CD4-positive, alpha-beta T cell (primary cell): ENCODE measurements around the gene RIPOR3. TPM values are rescaled to one million over a fixed set of nuclear protein-coding genes. Genes with fewer than 3 reads are reported as not detected.

Experiments used
- ATAC-seq: fragments of 200-7000 bp; cut with Tn5 transposase; one replicate; pipeline ENCODE4 v1.10.0; 2022; ENCODE audit warnings: mild to moderate bottlenecking; ENCODE audit not compliant: poor library complexity
- CTCF ChIA-PET: fragments of 350-600 bp; sonication (Branson Sonifier 250); formaldehyde crosslinking; loops from one replicate; lab custom pipeline; 2021; ENCODE audit warnings: antibody characterized with exemption, inconsistent platforms; lab: Charles Lee
- POLR2A ChIA-PET: fragments of 350-600 bp; sonication (Branson Sonifier 250); formaldehyde crosslinking; loops from one replicate; lab custom pipeline; 2021; ENCODE audit warnings: antibody characterized with exemption, inconsistent platforms; lab: Charles Lee
- DNase-seq, 14 experiments: peaks; one replicate each; pipeline ENCODE4 v3.0.0-alpha.2; 2013 to 2020; ENCODE audit warnings: mixed read lengths in 2 of 14
- H3K27ac ChIP-seq, 2 donors: one replicate each; pipeline versions ENCODE4 v1.5.1 to v1.7.0; 2013; ENCODE audit warnings: low read length in 2 of 2, low read depth in 1 of 2, mild to moderate bottlenecking in 1 of 2
- H3K27me3 ChIP-seq, 2 experiments: 1 replicate in 1 of 2; 2 replicates in 1 of 2; pipeline versions ENCODE4 v1.6.1 to v1.7.0; 2013; ENCODE audit warnings: low read length in 2 of 2, control low read depth in 1 of 2, mild to moderate bottlenecking in 1 of 2, moderate library complexity in 1 of 2; ENCODE audit not compliant: insufficient read depth in 2 of 2, control insufficient read depth in 1 of 2
- H3K36me3 ChIP-seq: one replicate; pipeline ENCODE4 v1.6.1; 2013; ENCODE audit warnings: low read length, control low read depth; ENCODE audit not compliant: insufficient read depth
- H3K4me1 ChIP-seq: one replicate; pipeline ENCODE4 v1.6.1; 2013; ENCODE audit warnings: low read length, control low read depth; ENCODE audit not compliant: insufficient read depth
- H3K4me3 ChIP-seq: one replicate; pipeline ENCODE4 v1.5.1; 2013; ENCODE audit warnings: mild to moderate bottlenecking, low read length, moderate library complexity
- H3K9me3 ChIP-seq, 2 experiments: 1 replicate in 1 of 2; 2 replicates in 1 of 2; pipeline versions ENCODE4 v1.6.1 to v1.7.0; 2013; ENCODE audit warnings: low read length in 2 of 2, mild to moderate bottlenecking in 2 of 2, control low read depth in 1 of 2, moderate library complexity in 1 of 2; ENCODE audit not compliant: control insufficient read depth in 1 of 2, insufficient read depth in 1 of 2
- H3K27ac Mint-ChIP-seq: one replicate; pipeline ENCODE4 v1.8.0; 2020; ENCODE audit warnings: mixed read lengths
- H3K27me3 Mint-ChIP-seq: one replicate; pipeline ENCODE4 v1.8.0; 2021; ENCODE audit warnings: mixed read lengths
- H3K36me3 Mint-ChIP-seq: one replicate; pipeline ENCODE4 v1.8.0; 2021; ENCODE audit warnings: low read depth, mixed read lengths
- H3K4me1 Mint-ChIP-seq: one replicate; pipeline ENCODE4 v1.8.0; 2021; ENCODE audit warnings: low read depth, mixed read lengths
- H3K4me3 Mint-ChIP-seq: one replicate; pipeline ENCODE4 v1.8.0; 2020; ENCODE audit warnings: mild to moderate bottlenecking, mixed read lengths
- H3K9me3 Mint-ChIP-seq: one replicate; pipeline ENCODE4 v1.8.0; 2020; ENCODE audit warnings: mixed read lengths
- intact Hi-C, 2 experiments: fragments of 100-400 bp; cut with DNase I in 1 of 2; cut with micrococcal nuclease in 1 of 2; formaldehyde crosslinking; loops; one replicate each; pipeline versions ENCODE4 v1.15.1 to v1.9.0; 2023 to 2025; cut with DNase I, micrococcal nuclease
- total RNA-seq, 174 experiments: library from RNA in 2 of 174; stranded (reverse) in 2 of 174; gene quantifications; one replicate each; pipeline ENCODE4 v1.2.3 and lab custom pipeline; 2021 to 2026
- TF ChIP-seq, protein P1 (sequence below): fragments of 200-600 bp; IDR thresholded peaks from one replicate; pipeline ENCODE4 v1.8.0; 2022; ENCODE audit warnings: antibody characterized with exemption, mild to moderate bottlenecking

RIPOR3 gene
- total RNA-seq, 2 experiments from 2014 or later: not detected

DNA sequence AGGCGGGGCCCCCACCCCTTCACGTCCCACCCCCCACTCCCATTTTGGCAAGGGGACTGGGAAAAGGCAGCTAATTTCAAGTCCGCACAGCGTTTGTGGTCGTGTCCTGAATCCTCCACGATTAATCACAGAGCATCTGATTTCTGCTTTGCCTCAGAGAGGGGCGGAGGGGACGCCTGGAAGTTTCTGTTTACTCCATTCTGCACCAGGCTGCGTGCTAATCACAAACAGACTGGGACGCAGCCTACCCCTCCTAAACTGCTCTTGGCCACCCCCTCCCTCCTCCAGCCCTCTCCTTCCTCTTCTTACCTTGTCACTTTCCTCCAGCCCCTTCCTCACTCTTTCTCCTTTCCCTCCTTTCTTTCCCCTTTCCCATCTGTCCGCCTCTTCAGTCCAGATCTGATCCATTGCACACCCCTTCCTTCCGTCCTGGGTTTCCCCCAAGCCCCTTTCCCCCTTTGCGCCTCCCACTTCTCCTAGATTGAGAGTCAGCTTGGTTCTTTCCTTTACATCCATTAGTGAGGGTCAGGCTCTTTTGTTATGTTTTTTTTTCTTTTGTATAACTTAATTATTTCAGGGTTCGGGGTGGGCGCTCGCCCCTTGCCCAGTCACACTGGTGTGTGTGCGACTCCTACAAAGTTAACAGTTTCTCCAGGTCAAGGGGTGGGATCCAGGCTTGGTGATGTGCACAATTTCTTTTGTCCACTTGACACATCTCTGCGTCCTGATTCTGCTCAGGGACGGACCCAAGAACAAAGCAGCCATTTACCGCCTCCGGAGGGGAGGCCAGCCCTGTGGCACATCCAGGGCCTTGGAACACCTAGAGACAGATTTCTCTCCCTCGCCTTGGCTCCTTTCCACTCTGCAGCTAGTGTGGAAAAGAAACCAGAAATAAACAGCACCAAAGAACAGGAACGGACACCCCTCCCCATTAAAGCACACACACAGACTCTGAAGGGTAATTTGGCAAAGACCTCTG, 520 bp upstream of the RIPOR3 start:
- no peak overlapping the region for H3K4me3 ChIP-seq
- no peak overlapping the region for H3K27ac Mint-ChIP-seq

DNA sequence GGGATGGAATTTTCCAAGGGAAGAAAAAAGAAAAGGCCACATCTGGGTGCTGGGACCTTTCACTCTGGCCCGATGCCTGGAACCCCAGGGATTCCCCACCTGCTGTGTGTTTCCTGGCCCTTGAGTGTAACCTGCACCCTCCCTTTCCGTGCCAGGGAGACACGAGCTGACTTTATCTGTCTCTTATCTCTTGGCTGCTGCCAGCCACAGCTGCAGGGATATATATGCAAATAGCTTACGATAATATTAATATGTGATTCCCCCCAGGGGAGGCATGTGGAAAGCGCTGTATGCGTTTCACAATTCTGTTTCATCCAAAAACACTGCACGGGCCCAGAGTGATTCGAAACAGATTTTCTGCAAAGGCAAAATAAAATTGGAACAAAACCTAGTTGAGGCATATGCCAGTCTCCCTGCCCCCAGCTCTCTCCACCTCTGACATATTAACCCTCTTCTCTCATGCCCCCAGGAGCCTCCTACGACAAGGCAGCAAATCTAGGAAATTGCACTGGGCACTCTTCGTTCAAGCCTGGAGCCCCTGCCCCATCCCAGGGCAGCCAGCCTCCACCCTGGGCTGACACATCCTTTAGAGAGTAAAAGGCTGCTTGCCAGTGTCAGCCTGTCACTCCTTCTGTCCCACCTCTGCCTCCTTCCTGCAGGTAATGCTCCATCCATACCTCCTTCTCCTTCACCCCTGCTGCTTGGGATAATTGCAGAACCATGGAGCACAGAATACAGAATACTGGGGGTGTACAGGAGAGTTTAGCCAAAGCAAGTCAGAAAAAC, 1.3 kb downstream of the RIPOR3 start:
- no peaks in the 10 kb centered on the region for H3K36me3 ChIP-seq
- POLR2A ChIA-PET: no interaction called here
- H3K27me3 Mint-ChIP-seq: peaks cover 48% of the 10 kb centered on the region
- no peaks in the 10 kb centered on the region for H3K36me3 Mint-ChIP-seq
- no peaks in the 10 kb centered on the region for H3K9me3 ChIP-seq
- no peak overlapping the region for H3K4me3 Mint-ChIP-seq
- ATAC-seq (no peak), DNase-seq (no peak)
- H3K27ac ChIP-seq: no peak overlapping the region
- H3K4me1 ChIP-seq: peaks cover 12% of the 10 kb centered on the region
- TF ChIP-seq, protein P1, sequence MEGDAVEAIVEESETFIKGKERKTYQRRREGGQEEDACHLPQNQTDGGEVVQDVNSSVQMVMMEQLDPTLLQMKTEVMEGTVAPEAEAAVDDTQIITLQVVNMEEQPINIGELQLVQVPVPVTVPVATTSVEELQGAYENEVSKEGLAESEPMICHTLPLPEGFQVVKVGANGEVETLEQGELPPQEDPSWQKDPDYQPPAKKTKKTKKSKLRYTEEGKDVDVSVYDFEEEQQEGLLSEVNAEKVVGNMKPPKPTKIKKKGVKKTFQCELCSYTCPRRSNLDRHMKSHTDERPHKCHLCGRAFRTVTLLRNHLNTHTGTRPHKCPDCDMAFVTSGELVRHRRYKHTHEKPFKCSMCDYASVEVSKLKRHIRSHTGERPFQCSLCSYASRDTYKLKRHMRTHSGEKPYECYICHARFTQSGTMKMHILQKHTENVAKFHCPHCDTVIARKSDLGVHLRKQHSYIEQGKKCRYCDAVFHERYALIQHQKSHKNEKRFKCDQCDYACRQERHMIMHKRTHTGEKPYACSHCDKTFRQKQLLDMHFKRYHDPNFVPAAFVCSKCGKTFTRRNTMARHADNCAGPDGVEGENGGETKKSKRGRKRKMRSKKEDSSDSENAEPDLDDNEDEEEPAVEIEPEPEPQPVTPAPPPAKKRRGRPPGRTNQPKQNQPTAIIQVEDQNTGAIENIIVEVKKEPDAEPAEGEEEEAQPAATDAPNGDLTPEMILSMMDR: no peak
- H3K27ac Mint-ChIP-seq: no peak overlapping the region
- CTCF ChIA-PET: no interaction called here
- peaks cover 30 to 33% of the 10 kb centered on the region in 2 experiments for H3K27me3 ChIP-seq
- H3K9me3 Mint-ChIP-seq: no peaks in the 10 kb centered on the region
- intact Hi-C loops: no loop called here
- H3K4me3 ChIP-seq: no peak overlapping the region
- H3K4me1 Mint-ChIP-seq: no peaks in the 10 kb centered on the region

More for the DNA sequence above, 520 bp upstream of the RIPOR3 start:
- intact Hi-C loops: no loop called here
- CTCF ChIA-PET: no interaction called here
- DNase-seq (no peak), ATAC-seq (no peak)
- no peaks in the 10 kb centered on the region for H3K9me3 Mint-ChIP-seq
- Histone ChIP-seq H3K27ac (no peak overlapping the region), H3K36me3 (no peaks in the 10 kb centered on the region), H3K9me3 (no peaks in the 10 kb centered on the region), H3K4me1 (peaks cover 12% of the 10 kb centered on the region), H3K27me3 (peaks cover 30 to 33% of the 10 kb centered on the region in 2 experiments)
- POLR2A ChIA-PET: no interaction called here
- H3K27me3 Mint-ChIP-seq: peaks cover 46% of the 10 kb centered on the region
- H3K4me1 Mint-ChIP-seq: no peaks in the 10 kb centered on the region
- TF ChIP-seq, protein P1: no peak
- H3K4me3 Mint-ChIP-seq: no peak overlapping the region
- H3K36me3 Mint-ChIP-seq: no peaks in the 10 kb centered on the region

DNA sequence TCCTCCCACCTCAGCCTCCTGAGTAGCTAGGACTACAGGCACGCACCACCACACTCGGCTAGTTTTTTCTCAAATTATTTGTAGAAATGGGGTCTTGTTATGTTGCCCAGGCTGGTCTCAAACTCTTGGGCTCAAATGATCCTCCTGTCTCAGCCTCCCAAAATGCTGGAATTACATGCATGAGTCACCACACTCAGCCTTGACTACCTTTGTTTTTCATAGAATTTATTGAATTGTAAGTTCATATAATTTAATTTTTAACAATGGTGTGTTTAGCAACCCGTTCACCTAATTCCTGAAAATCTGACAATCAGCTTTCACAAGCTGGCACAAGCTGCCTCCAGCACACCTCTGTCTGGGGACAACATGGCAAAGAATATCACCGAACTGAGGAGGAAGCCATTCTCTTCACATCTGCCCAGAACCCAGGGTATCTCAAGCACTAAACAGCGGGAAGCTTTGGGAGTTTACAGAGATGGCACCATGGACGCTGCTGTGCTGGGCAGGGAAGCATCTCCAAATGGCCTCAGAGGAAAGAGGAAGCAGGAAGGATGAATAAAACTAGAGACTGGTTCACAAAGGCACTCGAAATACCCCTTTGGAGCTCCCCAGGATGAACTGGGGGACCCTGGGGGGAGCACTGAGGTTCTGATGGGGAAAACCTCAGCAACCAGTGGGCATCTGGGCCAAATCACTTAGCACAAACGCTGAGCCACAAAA, 2.9 kb downstream of the RIPOR3 start:
- DNase-seq (no peak), ATAC-seq (no peak)
- POLR2A ChIA-PET: no interaction called here
- H3K9me3 ChIP-seq: no peaks in the 10 kb centered on the region
- peaks cover 30 to 33% of the 10 kb centered on the region in 2 experiments for H3K27me3 ChIP-seq
- Mint-ChIP-seq H3K36me3 (no peaks in the 10 kb centered on the region), H3K27me3 (peaks cover 47% of the 10 kb centered on the region), H3K4me3 (no peak overlapping the region), H3K27ac (no peak overlapping the region), H3K4me1 (no peaks in the 10 kb centered on the region), H3K9me3 (no peaks in the 10 kb centered on the region)
- no peaks in the 10 kb centered on the region for H3K36me3 ChIP-seq
- CTCF ChIA-PET: no interaction called here
- peaks cover 12% of the 10 kb centered on the region for H3K4me1 ChIP-seq
- H3K27ac ChIP-seq: no peak overlapping the region
- H3K4me3 ChIP-seq: no peak overlapping the region
- TF ChIP-seq, protein P1: no peak
- intact Hi-C loops: no loop called here
